ENCODE data around the gene ALPL.
"Not testable (repeated sequence)": the region's sequence is repeated elsewhere in the genome, so short reads cannot be mapped to it uniquely, and the experiment has no call there.

ALPL gene

DNA sequence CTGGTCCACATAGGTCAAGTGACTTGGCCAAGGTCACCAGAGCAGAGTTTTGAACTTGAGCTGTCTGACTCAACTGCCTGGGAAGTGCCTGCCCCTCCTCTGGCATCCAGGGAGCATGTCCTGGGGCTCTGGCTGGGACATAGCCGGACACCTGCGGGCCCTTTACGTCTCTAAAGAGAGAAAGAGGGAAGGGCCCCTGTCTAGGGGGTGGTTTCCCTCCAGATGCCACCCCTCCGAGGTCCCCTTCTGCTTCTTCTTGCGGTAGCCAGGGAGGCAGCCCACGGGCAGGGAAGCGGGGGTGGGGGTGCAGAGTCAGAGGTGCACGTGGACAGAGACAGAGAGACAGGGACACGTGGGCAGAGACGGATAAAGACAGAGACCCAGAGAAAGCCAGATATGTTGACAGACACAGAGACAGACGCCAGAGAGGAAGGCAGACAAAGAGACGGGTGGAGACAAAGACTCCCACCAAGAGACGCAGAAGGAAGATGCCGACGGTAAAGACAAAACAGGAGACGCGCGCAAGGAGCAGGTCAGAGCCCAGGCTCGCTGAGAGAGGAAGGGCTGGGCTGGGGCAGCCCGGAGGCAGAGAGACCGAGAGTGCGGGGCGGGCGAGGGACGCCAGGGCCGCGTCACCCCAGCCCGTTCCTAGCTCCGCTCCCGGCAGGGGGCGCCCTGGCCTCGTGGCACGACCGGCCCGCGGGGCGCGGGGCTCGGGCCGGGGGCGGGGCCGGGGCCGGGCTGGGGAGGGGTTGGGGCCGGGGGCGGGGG, 458 bp upstream of the ALPL start:
- peak; percentile 54 for DNase-seq

DNA sequence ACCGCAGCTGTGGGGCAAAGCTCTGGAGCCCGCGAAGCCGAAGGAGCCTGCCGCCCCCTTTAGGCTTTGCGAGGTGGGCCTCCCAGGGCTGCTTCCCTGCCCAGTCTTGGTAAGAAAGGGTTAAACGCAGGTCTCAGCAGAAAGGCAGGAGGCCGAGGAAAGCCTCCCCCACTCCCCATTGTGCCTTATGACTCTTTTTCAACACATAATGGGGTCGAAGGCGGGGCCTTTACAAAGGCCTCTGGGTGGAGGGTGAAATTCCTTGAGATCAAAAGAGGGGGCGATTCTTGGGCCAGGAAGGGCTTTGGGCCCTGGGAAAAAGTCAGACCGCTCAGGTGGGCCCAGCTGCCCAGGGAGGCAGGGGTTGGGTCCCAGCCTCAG, 880 bp downstream of the ALPL start:
- DNase-seq, result no peak

DNA sequence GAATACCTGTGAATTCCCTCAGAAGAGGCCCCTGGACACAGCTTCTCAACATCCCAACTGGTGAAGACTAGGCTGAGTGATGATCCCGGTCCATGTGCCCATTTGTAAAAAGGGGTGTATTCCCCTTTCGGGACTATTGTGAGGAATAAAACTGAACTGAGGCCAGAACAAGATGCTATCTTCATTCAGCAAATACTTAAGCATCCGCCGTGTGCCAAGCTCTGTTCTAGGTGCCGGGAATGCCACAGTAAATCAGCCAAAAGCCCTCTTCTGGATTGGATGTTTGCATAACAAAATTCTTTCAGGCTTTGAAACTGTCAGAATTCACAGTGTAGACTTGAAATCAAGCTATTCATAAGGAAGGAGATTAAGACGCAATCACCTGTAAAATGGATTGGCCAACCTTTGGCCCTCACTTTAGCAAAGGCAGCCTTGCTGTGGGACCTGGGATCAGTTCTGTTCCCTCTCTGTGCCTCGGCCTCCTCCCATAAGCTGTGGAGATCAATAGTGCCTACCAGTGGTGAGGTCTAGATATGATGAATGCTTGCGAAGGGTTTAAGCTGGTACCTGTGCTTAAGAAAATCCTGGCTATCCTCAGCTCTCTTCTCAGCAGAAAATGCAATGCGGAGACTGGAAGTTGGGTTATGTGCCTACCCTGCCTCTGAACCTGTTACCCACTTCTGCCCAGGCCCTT, 1.8 kb downstream of the ALPL start:
- DNase-seq, result no peak

DNA sequence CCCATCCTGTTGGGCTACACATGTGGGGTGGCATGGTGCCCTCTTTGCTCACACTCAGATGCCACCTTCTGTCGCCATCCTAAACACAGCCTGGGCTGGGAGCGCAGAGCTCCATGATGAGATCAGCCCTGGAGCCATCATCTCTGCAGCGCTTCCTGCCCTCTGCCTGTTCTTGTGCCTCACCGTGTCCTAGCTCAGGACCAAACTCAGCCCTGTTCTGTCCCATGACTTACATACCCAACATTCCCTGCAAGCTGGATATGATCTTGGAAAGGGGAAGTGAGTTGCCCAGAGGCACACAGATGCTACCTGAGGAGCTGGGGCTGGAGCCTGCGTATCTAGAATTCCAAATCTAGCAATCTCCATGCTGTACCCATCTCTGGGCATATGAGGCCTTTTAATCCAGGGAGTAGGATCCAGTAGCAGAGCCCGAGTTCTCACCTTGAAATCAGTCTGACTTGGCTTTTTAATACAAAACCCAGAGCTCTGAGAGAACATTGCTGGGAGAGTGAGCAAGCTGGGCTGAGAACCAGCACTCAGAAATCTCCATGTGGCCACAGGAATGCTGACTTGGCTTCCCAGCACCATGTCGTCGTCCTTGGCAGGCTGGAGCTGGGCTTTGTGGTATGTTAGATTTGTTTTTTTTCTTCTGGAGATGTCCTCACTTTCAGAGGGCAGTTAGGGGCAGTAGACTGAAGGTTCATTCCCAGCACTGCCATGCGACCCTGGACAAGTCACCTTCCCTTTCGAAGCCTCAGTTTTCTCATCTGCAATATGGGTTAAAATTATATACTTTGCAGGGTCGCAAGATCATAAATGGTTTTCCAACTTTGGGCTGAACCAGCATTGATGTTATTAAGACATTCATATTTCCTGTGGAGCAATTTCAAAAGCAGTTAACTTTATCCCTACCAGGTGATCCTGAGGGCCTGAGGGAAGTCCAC, 2.6 kb downstream of the ALPL start:
- no peak for DNase-seq

DNA sequence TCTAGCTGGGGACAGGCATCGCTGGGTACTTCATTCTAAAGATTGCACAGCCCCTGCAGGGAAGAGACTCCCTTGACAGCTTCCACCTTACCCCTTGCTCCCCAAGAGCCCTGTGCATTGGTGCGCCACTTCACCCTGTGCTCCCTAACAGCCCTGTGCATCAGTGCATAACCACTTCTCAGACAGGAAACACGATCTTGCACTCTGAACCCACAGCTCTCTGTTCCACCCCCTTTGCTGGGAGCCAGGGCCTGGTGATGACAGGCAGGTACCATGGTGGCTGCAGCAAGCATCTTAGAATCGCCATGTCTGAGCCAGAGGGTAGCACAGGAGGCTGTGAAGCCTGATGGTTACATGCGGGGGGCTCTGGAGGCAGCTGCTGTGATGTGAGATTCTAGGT, 5.0 kb downstream of the ALPL start:
- no peak for DNase-seq

DNA sequence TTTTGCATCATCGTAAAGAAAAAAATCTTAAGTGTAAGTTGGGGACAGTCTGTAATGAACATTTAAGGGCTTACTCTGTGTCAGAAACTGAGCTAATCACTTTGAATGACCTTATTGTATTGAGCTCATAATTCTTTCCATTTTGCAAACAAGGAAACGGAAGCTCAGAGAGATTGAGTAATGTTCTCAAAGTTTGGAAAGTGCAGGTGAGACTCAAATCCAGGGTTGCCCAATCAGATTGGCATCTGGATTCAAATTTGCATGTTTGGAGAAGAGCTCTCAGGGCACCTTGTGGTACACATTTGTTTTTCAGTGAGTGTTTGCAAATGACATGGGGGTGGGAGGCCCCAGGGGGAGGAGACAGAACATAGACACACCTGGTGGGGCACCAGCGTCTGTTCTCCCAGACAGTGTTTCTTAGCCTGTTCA, 8.0 kb downstream of the ALPL start:
- DNase-seq, result no peak

DNA sequence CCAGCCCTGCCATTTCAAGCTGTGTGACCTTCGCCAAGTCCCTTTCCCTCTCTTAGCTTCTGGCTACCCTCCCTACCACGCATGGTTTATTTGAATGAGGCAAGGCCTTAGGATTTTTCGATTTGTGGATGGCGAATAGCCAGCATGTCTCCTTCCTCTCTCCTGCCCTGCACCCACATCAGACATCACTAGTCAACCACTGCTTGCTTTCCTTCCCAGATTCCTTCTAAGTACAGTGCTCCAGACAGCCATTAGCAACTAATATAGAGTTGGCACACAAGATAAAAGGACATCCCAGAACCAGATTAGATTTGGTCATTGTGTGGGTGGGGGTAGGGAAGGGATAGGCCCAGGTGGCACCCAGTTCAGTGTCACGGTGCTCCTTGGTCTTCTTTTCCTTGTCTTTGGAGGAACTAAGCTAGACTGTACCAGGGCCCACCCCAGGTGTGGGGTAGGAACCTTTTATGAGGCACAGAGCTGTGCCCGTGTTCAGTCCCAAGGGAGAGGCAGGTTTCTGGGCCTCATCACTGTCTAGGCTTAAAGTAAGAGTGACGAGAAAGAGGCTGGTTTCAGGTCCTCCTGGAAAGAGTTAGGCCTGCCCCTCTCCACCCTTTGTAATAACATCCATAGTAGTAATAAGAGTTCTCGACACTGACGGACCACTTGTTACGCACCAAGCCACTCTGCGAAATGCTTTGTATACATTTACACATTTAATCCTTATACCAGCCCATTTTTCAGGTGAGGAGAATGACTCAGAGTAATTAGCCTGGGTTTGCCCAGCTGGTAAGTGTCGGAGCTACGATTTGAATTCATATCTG, 8.6 kb downstream of the ALPL start:
- no peak for DNase-seq

DNA sequence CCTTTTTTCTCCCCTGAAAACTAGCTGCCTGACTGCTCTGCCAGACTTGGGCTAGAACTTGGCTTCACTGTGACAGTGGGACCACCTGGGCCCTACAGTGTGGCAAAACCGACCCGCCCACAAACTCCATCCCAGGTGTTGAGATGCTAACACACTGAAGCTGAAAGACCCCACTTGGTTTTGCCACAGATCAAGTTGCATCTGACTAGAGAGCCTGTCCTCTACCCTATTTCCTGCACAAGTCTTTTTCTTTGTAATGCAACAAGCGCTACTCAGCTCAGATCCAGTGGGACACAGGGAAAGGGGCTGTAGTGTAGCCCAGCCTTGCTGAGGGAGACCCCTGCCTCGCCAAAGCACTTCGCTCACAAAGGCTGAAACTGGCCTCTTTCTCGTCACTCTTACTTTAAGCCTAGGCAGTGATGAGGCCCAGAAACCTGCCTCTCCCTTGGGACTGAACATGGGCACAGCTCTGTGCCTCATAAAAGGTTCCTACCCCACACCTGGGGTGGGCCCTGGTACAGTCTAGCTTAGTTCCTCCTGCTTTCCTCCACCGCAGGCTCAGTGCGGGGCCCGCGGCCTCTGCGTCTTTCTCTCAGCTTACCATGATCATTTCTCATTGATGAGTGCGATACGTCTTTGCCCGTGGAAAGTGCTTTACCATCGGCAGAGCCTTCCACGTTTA, 9.7 kb downstream of the ALPL start:
- no peak for DNase-seq

DNA sequence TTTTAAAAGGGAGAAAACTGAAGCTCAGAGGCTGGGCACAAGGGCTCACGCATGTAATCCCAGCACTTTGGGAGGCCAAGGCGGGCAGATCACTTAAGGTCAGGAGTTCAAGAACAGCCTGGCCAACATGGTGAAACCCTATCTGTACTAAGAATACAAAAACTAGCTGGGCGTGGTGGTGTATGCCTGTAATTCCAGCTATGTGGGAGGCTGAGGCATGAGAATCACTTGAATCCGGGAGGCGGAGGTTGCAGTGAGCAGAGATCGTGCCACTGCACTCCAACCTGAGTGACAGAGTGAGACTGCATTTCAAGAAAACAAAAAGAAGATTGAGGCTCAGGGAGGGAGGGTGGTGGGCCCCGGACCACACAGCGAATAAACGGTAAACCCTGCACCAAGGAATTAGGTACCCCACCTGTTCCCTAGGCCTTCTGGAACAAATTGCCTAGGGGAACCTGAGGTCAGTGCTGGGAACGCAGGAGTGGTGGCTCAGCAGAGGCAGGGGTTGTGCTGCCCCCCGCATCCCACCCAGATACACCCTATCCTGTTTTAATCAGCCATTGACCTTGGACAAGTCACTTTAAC, 10.4 kb downstream of the ALPL start:
- DNase-seq, result not testable (repeated sequence)

DNA sequence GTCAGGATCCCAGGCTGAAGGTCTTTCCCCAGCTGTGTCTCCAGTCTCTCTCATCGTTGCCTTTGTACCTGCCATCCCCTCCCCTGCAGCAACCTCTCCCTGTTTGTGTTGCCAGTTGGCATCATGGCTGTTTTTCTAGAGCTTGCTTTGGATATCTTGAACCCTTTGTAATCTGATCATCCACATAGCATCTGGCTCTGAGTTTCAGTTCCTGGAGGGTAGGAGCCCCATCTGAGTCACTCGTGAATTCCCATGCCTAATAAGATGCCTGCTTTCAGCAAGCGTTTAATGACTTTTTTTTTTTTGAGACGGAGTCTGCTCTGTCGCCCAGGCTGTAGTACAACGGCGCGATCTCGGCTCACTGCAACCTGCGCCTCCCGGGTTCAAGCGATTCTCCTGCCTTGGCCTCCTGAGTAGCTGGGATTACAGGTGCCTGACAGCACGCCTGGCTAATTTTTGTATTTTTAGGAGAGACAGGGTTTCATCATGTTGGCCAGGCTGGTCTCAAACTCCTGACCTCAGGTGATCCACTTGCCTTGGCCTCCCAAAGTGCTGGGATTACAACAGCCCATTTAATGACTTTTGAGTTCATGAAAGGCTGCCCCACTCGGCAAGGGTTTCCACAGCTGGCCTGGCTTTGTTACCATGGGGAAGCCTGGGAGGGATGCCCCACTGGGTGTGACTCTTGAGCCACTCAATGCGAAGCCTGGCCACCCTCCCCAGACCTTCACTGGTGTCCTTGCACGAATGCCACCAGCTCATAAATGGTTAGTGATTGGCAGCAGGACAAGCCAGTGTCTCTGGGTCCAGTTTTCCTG, 11.9 kb downstream of the ALPL start:
- peak; percentile 60 for DNase-seq

DNA sequence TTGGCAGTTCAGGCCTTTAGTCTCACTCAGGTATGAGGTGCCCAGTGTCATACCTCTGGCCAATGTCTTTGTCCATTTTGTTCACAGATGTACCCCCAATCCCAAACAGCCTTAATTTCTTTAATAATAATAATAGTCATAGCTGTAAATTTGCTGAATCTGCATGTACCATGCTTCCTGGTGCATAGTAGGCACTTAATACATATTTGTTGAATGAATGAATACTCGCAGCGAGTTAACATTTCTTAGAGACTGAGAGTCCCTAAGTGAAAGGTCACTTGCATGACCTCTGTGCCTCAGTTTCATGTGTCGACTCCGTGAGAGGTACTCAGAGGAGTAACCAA, 12.5 kb downstream of the ALPL start:
- DNase-seq, result no peak

DNA sequence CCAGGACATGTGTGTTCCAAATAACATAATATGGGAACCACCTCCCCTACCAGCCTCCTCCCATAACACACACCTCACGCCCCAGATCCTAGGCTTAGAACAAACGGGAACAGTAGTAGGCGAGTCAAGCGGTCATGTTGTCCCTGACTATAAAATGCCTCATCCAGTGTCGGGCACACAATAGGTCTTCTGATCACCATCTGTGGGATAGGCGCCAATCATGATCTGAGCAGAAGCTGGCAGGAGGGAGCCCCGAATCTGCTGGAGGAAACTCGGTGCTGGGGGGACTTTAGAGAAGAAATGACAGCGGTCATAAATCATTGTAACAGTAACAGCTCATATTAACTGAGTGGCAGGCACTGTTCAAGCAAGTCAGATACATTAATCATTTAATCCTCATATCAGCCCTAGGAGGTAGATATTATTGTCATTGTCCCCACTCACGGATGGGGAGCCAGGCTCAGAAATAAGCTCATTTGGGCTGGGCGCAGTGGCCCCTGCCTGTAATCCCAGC, 13.4 kb downstream of the ALPL start:
- DNase-seq, result no peak

DNA sequence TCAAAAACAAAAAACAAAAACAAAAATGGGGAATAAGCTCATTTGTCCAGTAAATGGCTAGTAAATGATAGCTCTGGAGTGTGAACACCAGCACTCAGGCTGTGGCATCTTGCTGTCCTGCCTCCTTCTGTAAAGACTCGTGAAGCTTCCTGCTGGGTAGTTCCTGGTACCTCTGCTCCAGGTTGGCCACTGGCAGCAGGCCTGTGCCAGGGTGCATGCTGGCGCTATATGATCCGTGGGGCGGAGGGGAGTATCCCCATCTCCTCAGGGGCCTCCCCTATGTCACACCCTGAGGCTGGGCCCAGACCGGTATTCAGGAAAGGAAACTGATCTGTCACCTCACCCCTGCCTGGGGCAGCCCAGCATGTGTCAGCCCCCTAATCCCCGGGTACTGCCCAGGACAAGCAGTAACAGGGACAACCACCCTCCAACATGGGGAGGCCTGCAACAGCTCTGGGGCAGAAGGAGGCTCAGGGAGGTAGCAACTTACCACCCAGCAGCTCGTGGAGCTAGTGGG, 14.1 kb downstream of the ALPL start:
- DNase-seq, result no peak

DNA sequence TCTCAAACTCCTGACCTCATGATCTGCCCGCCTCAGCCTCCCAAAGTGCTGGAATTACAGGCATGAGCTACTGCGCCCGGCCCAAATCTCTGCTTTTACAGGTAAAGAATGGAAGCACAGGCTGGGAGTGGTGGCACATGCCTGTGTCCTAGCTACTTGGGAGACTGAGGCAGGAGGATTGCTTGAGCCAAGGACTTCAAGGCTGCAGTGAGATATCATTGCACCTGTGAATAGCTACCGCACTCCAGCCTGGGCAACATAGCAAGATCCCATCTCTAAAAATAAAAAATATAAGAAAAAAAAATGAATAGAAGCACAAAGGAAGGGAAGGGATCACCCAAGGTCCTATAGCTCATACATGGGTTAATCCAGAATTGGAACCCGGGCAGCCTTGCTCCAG, 15.0 kb downstream of the ALPL start:
- DNase-seq, result no peak

DNA sequence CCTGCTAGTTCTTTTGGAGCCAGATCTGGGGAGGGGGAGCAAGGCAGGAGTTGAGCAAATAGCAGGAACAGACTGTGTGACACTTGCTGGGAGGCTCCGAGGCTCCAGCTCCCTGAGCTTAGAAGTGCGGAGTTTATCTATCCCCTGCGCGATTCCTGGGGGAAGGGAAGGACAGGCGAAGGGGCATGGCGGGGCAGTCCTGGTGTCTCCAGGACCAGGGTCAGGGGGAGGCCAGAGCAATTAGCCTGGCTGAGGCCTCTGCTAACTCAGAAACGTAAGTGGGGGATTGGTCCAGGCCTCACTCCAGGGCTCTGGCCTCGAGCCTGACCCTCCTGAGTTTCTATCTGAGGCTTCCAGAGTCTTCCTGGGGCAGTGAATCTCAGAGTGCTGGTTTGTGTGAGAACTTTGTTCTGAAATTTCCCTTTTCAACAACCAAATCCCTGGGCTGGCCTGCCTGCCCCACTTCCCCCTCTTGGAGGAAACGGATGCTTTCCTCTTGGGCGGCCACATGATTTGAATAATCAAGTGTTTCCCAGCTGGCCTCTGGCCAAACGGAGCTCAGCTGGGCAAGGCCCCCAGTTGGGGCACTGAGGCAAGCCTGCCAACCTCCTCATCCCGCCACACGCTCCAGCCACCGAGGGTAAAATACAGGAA, 15.6 kb downstream of the ALPL start:
- peak; percentile 52 for DNase-seq

DNA sequence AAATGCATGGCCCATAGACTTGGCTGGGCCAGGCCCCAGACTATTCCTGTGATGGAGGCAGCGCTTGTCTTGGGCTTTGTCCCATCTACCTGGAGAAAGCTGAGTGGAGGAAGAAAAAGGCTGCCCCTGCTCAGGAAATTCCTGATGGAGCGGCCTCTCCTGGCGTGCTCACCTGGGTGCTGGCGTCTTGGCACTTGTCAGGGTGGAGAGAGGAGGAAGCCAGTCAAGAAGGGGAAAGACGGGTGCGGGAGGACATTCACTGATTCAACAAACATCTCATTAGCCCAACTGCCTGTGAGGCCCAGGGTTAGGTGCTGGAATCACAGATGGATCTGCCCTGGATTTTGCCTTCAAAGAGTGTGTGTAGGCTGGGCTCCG, 16.1 kb downstream of the ALPL start:
- DNase-seq, result no peak

DNA sequence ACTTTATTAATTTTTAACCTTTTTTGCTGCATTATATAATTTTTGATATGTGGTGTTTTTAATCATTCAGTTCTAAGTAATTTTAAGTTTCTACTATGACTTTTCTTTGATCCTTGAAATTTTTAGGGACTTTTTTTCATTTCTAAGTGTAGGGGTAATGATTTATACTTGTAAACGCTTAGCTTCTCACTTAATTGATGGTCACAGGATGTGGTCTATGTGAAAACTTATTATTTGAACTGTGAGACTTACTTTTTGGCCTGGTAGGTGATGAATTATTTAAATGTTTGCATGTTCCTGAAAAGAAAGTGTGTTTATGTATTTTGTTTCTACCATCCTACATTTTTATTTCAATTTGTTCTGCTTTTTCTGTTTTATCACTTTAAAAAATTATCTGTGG, 17.2 kb downstream of the ALPL start:
- DNase-seq, result no peak

DNA sequence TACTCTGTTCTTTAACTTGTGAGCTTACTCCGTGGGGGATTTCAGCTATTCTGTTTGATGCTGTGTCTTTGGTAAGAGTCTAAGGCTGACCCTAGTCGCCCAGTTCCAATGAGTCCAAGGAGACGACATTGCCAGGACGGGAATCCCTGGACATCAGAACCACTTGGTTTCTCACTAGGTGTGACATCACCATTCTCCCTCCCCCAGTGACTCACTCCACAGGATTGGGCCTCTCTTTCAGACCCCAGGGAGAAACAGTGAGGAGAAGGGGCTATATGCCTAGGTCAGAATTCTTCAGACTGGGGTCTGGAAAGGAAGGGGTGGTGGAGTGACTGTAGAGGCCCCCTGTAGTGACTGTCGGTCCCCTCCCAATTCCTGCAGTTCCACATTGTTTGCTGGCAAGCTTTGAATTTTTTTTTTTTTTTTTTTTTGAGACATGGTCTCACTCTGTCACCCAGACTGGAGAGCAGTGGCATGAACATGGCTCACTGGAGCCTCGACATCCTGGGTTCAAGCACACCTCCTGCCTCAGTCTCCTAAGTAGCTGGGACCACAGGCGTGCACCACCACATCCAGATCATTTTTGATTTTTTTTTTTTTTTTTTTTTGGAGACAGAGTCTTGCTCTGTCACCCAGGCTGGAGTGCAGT, 21.3 kb downstream of the ALPL start:
- no peak for DNase-seq

DNA sequence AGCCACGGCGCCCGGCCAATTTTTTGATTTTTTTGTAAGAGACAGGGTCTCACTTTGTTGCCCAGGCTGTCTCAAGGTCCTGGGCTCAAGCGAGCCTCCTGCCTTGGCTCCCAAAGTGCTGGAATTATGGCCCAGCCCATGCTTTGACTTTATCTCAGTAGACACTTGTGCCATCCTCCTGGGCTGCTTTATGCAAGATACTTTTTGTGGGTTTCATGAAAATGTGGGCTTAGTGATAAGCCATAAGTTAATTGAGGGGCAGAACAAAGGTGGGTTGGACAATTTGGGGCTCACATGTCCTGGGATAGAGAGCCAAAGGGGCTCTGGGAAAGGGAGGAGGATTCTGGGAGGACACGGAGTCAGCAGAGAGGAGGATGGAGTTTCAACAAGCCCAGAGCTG, 22.0 kb downstream of the ALPL start:
- DNase-seq, result no peak

All from inflammatory macrophage treated with lipopolysaccharide for 4 hours (primary cell).